Activated naive CD4-positive, alpha-beta T cell (primary cell): ENCODE data around the gene NDUFB5.

ENCODE experiments used
- DNase-seq, 4 experiments: peaks; one replicate each; lab custom pipeline; 2025; lab: John Stamatoyannopoulos, UW

NDUFB5 gene

DNA sequence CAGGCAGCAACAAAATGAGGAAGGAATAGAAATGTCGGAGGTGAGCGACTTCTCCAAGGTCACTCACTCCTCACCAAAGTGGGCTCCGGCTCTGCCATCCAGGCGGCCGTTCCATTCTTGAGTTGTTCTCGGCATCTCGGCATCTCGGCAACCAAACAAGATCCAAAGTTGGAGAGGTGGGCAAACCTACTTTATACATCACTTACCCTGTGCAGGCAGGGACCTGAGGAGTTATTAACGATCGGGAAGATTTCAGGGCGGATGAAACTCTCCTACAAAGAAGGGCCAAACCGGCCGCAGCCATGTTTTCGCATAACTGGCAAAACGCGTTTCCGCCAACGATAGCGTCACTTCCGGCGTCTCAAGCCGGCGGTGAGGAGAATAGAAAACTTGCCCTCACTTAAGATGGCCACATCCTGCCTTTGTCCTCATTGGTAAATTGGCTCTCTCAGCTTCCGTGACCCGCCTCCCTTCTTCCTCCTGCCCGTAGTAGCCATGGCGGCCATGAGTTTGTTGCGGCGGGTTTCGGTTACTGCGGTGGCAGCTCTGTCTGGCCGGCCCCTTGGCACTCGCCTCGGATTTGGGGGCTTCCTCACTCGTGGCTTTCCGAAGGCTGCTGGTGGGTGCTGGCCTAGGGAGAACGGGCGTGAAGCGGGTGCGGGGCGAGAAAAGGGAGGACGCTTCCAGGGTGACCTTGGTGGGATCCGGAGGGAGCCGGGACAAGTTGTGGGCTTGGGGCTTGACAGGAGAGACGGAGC, at the start of gene NDUFB5, which contains the start of gene MRPL47:
TSS of gene NDUFB5 (plus strand) at position 474 of the 758 bp plus-strand sequence. CDS start at position 496, 22 bp downstream.
TSS of gene MRPL47 (minus strand) at position 318 of the 758 bp plus-strand sequence. CDS start at position 304, 14 bp downstream.
- peak; percentile 78 to 86 (median 82) for DNase-seq

GRCh38 chr3:179558742-179559364, 45.7 kb upstream of the NDUFB5 start:
- peak in 1 of 4 experiments; percentile 3 for DNase-seq

DNA sequence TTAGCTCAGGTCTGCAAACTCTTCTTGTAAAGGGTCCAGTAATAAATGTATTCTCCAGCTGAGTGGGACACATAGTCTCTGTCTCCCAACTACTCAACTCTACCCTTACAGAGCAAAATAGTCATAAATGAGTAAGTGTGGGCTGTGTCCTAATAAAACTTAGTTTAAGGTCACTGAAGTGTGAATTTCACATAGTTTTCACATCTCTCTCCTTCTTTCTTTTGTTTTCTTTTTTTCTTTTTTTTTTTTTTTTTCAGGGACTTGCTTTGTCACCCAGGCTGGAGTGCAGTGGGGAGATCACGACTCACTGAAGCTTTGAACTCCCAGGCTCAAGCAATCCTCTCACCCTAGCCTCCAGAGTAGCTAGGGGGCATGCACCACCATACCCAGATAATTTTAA, 43.8 kb upstream of the NDUFB5 start:
- no peak for DNase-seq

GRCh38 chr3:179562591-179563270, 41.9 kb upstream of the NDUFB5 start, which contains the start of gene ACTL6A:
TSS of gene ACTL6A (plus strand) at chr3:179562926. CDS start at chr3:179563093, 167 bp downstream.
- peak; percentile 89 to 94 (median 92) for DNase-seq

- DNase-seq = peak; percentile 26 to 44 (median 34)
These were observed 41.3 kb upstream of the NDUFB5 start for GRCh38 chr3:179563271-179563783.

- DNase-seq = no peak
These were observed 39.1 kb upstream of the NDUFB5 start for GRCh38 chr3:179565496-179565895.

- no peak for DNase-seq
These were observed 23.6 kb upstream of the NDUFB5 start for GRCh38 chr3:179580992-179581391.

DNA sequence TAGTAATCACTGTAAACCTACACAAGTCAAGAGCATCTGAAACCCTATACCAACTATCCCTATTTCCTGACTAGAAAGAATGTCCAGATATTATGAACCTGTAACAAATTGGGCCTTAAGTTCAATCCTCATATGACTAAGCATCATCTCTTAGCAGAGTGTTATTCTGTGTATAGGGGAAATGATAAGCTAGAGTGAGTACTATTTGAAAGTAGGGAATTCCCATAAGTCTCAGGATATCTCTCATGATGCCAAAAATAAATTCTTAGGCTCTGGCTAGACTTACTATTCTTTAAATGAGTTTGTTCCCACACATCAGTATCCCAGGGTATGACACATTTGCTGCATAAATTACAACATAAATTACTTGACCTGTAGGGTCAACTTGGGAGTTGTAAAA, 15.5 kb upstream of the NDUFB5 start:
- DNase-seq = no peak

DNA sequence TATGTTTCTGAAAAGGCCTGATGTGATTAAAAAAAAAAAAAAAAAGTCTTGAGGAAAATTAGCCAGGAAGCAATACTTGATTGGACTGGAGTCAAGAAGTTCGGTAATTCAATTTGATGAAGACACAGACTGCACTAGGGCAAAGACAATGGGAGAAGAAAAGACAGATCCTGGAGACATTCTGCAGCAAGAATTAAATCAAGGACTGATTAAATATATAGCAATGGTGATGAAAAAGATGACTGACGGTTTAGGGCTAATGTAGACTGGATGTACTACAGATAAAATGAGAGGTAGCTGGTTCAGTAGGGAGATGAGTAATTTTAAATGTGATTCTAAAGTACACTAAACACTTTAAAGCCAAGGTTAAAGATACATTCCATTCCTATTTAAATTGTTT, 13.9 kb upstream of the NDUFB5 start:
- DNase-seq = no peak

DNA sequence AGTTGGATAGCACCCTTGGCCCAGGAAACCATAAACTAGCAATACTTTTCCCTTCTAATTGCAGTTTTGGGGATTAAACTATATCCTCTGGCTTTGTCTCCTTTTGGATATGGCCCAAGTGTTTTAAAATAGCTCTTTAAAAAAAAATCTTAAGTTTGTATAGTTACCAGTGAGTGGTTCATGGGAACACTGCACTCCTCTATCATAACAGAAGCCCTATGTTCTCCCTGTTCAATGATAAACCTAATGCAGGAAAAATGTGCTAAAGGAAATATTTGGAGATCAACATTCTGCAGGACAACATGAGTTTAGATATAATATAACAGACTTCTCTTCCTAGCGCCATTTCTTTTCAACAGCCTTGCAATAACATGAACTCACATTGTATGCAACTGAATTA, 13.3 kb upstream of the NDUFB5 start:
- no peak for DNase-seq

DNA sequence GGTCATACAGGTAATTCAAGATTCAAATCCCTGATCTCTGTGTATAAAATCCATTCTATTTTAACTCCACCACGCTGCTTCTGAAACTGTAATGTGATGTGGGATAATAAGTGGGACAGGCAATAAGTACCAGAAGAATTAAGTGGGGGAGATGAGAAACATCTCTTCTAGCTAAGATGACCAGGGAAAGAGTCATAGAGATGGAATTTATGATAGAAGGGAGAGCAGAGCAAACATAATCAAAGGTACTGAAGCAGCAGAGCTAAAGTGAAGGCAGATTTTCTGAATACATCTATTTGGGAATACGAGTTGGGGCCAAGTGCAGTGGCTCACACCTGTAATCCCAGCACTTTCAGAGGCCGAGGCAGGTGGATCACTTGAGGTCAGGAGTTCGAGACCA, 5.1 kb upstream of the NDUFB5 start:
- DNase-seq = no peak

DNA sequence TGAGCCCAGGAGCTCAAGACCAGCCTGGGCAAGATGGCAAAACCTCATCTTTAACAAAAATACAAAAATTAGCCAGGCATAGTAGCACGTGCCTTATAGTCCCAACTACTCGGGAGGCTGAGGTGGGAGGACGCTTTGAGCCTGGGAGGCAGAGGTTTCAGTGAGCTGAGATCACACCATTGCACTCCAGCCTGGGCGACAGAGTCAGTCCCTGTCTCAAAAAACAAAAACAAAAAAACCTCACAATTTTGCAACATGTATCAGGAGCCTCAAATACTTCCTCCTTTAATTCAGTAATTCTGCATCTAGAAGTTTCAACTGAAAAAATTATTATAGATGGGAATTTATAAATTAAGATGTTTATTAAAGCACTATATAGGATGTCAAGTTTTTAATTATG, 1.3 kb upstream of the NDUFB5 start:
- no peak for DNase-seq

DNA sequence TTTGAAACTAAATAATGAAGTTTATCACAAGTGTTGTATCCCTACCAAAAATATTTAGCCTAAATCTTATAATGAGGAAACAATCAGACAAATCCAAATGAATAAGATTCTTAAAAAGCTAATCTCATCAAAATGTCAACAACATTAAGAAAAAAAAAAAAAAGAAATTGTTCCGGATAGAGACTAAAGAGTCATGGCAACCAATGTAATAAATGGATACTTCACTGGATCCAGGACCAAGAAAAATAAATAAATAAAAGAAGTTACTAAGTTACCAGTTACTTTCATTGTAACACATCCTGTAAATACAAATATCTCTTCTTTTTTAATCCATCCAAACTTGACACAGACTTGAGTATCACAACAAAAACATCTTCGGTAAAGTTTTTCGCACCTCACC, 763 bp upstream of the NDUFB5 start:
- DNase-seq = no peak

DNA sequence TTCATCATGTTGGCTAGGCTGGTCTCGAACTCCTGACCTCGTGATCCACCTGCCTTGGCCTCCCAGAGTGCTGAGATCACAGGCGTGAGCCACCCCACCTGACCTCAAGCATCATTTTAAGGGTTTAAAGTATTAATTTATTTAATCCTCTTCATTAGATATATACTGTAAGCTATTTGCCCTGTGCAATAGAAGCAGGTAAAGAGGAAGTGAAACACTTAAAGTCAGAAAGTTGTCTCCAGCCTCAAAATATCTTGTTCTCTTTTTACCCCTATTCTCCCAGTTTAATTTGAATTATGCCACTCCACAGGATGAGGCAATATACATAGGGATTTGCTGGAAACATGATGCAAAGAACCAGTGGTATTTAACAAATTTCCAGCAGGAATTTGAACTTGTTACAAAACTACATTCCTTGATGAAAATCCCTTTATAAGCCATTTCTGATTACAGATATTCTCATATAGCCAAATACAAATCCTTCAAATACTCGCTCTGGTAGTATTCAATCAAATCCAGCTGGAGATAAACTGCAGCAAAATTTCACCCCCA, 2.0 kb downstream of the NDUFB5 start:
- no peak for DNase-seq

- no peak for DNase-seq
These were observed 4.5 kb downstream of the NDUFB5 start for GRCh38 chr3:179608931-179609720.

DNA sequence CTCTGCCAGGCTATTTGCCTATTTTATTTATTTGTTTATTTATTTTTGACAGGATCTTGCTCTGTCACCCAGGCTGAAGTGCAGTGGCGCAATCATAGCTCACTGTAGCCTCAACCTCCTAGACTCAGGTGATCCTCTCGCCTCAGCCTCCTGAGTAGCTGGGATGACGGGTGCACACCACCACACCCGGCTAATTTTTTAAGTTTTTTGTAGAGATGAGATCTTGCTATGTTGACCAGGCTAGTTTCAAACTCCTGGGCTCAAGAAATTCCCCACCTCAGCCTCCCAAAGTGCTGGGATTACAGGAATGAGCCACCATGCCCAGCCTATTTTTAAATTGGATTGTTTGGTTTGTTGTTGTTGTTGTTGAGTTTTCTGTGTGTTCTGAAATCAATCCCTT, 5.5 kb downstream of the NDUFB5 start:
- DNase-seq = no peak

GRCh38 chr3:179613807-179614206, 9.2 kb downstream of the NDUFB5 start:
- no peak for DNase-seq

DNA sequence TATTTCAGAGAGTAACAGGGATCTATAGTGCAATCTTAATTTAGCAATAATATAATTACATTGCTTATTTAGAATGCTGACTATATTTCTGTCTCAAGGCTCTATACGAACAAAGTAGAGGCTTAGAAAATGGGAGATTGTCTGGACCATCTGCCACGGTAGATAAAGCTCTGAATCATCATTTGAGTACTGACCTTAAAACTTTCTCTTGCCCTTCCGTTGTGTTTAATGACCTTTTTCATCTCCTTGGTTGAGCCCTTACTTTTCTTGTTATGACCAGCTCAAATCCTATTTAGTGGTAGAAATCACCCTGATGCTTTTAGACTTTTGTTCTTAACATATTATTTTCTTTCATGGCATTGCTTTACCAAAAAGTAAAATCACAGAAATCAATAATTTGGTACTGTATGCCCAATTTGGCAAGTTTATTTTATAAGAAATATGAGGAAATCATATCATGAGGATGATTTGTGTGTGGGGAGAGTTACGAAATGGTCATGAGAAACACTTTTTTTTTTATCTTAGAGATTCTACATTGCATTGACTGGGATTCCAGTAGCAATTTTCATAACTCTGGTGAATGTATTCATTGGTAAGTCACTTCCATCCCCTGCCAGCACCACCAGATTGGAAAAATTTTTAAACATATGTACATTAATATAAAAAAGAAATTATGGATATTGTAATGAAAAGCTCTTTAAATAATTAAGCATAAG, 11.0 kb downstream of the NDUFB5 start:
- DNase-seq = no peak

GRCh38 chr3:179622023-179622422, 17.4 kb downstream of the NDUFB5 start:
- DNase-seq = no peak

DNA sequence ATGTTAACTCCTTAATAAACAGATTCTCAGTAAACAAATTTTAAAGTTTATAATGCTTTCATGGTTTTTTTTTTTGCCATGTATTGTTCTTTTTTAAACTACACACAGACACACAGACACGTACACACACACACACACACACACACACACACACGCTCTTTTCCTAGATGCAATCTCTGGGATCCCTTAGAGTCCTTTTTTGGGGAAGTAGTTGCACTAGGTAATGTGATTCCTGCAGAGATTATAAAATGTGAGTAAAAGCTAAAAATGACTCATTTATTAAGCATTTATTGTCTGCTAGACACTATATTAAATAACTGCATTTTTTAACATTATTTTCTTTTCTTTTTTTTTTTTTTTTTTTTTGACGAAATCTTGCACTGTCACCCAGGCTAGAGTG, 19.9 kb downstream of the NDUFB5 start:
- no peak for DNase-seq
